DMS79 (cell line): ENCODE measurements around the gene CYFIP1.

ENCODE experiments used
- DNase-seq: peaks from one replicate; lab custom pipeline; 2025; lab: John Stamatoyannopoulos, UW

The CYFIP1 gene

GRCh38 chr15:22888120-22888859 lies 91.9 kb downstream of the CYFIP1 start:
- DNase-seq = no peak

GRCh38 chr15:22887157-22887951 lies 92.8 kb downstream of the CYFIP1 start:
- no peak for DNase-seq

GRCh38 chr15:22885120-22885519 lies 95.0 kb downstream of the CYFIP1 start:
- DNase-seq = no peak

GRCh38 chr15:22884344-22884743 lies 95.8 kb downstream of the CYFIP1 start:
- no peak for DNase-seq

- DNase-seq = no peak
Measured at GRCh38 chr15:22883196-22883595, 97.0 kb downstream of the CYFIP1 start.

GRCh38 chr15:22881739-22882440 lies 98.3 kb downstream of the CYFIP1 start:
- DNase-seq = no peak

GRCh38 chr15:22880981-22881738 lies 99.0 kb downstream of the CYFIP1 start:
- DNase-seq = no peak

- no peak for DNase-seq
Measured at GRCh38 chr15:22880068-22880980, 99.8 kb downstream of the CYFIP1 start.

- no peak for DNase-seq
Measured at GRCh38 chr15:22878103-22878502, 102.1 kb downstream of the CYFIP1 start.

GRCh38 chr15:22877607-22878006 lies 102.6 kb downstream of the CYFIP1 start:
- DNase-seq = no peak

- DNase-seq = no peak
Measured at GRCh38 chr15:22877117-22877516, 103.1 kb downstream of the CYFIP1 start.

- DNase-seq = no peak
Measured at GRCh38 chr15:22874966-22875365, 105.2 kb downstream of the CYFIP1 start.

GRCh38 chr15:22874256-22874655 lies 105.9 kb downstream of the CYFIP1 start:
- DNase-seq = no peak

- DNase-seq = no peak
Measured at GRCh38 chr15:22873841-22874240, 106.3 kb downstream of the CYFIP1 start.

- DNase-seq = no peak
Measured at GRCh38 chr15:22872936-22873701, 107.0 kb downstream of the CYFIP1 start.

GRCh38 chr15:22871481-22872086 lies 108.6 kb downstream of the CYFIP1 start:
- no peak for DNase-seq

- no peak for DNase-seq
Measured at GRCh38 chr15:22870865-22871264, 109.3 kb downstream of the CYFIP1 start.

- DNase-seq = no peak
Measured at GRCh38 chr15:22869856-22870255, 110.3 kb downstream of the CYFIP1 start.

- DNase-seq = no peak
Measured at GRCh38 chr15:22868928-22869327, 111.2 kb downstream of the CYFIP1 start.

- DNase-seq = no peak
Measured at GRCh38 chr15:22868495-22868894, 111.7 kb downstream of the CYFIP1 start.
